Cardiac muscle cell (in vitro differentiated cells and primary cell): ENCODE results near the gene ERBB4. TPM values are rescaled to one million over a fixed set of nuclear protein-coding genes. Genes with fewer than 3 reads are reported as not detected.
"Not testable (repeated sequence)": the region's sequence is repeated elsewhere in the genome, so short reads cannot be mapped to it uniquely, and the experiment has no call there.

Experiments
- DNase-seq, 2 donors: peaks; one replicate each; pipeline versions ENCODE4 v3.0.0 to v3.0.0-alpha.2; 2010 to 2017; ENCODE audit warnings: low read depth in 1 of 2, low spot score in 1 of 2
- H3K27ac ChIP-seq: fragments of 200-600 bp; sonication (generic); 2 replicates; pipeline ENCODE4 v1.5.1; 2016
- H3K27me3 ChIP-seq: fragments of 200-600 bp; sonication (generic); 2 replicates; pipeline ENCODE4 v1.6.0; 2016; ENCODE audit warnings: control low read depth
- H3K36me3 ChIP-seq: fragments of 200-600 bp; sonication (generic); 2 replicates; pipeline ENCODE4 v1.5.1; 2016; ENCODE audit warnings: control low read depth
- H3K4me1 ChIP-seq: fragments of 200-600 bp; sonication (generic); 2 replicates; pipeline ENCODE4 v1.8.1; 2017; ENCODE audit warnings: low read depth, mild to moderate bottlenecking, mixed run types
- H3K4me3 ChIP-seq: fragments of 200-600 bp; sonication (generic); 2 replicates; pipeline ENCODE4 v1.5.1; 2016; ENCODE audit warnings: mild to moderate bottlenecking
- H3K9me3 ChIP-seq: fragments of 200-600 bp; sonication (generic); 2 replicates; pipeline ENCODE4 v1.5.1; 2017; ENCODE audit warnings: low read depth, mild to moderate bottlenecking, control low read depth
- polyA plus RNA-seq: library from polyadenylated mRNA; unstranded; fragments of >200 nt; fragmentation: Nextera tagmentation; extraction: Ambion mirVana; gene quantifications from 2 replicates; pipeline ENCODE4 v1.2.1, GENCODE V29; 2016
- total RNA-seq: library from RNA; depleted of rRNA; stranded (reverse); fragments of >200 nt; gene quantifications from 2 replicates; pipeline ENCODE4 v1.2.3, GENCODE V29; 2016
- TF ChIP-seq, protein P1 (sequence below): IDR thresholded peaks from 2 replicates; pipeline ENCODE4 v1.5.1; 2012; ENCODE audit warnings: low read depth, mild to moderate bottlenecking, low read length

The ERBB4 gene
- total and polyA plus RNA-seq, 2 experiments from 2014 or later, result 38.1 to 42.1 TPM

DNA sequence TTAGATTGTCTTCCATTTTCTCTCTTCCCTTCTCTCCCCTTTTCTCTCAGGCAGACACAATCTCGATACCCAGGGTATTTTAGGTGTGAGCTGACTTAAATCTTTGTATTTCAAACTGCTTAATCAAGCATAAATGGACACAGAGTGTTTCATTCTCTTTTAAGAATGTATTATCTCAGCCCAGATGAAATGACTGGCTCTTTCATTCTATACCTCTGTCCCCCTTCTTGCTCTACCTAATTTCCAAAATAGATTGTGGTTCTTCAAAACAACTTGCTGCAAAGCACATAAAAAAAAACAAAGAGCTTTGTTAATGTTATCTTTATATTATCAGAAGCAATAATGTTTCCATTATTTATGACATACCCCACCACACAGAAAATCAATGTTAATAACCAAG, 514.6 kb downstream of the ERBB4 start:
- TF ChIP-seq, protein P1, sequence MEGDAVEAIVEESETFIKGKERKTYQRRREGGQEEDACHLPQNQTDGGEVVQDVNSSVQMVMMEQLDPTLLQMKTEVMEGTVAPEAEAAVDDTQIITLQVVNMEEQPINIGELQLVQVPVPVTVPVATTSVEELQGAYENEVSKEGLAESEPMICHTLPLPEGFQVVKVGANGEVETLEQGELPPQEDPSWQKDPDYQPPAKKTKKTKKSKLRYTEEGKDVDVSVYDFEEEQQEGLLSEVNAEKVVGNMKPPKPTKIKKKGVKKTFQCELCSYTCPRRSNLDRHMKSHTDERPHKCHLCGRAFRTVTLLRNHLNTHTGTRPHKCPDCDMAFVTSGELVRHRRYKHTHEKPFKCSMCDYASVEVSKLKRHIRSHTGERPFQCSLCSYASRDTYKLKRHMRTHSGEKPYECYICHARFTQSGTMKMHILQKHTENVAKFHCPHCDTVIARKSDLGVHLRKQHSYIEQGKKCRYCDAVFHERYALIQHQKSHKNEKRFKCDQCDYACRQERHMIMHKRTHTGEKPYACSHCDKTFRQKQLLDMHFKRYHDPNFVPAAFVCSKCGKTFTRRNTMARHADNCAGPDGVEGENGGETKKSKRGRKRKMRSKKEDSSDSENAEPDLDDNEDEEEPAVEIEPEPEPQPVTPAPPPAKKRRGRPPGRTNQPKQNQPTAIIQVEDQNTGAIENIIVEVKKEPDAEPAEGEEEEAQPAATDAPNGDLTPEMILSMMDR, result no peak

DNA sequence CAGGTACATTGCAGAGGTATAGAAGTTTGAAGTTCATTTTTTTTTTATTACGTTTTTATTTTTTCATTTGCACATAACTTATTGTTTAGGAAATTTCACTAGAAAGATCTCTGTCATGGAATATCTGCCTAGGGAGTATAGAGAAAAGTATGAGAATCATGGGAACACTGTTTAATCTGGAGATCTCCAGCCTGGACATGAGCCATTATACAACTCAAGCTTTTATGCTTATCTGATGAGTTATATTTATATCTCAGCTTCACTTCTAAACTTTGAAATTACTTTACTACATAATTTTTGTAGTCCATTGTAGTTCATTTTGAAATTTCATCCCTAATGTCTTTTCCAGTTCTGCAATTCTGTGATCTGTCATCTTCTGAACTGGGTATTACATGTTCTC, 515.6 kb downstream of the ERBB4 start:
- no peak overlapping the region for H3K27ac ChIP-seq
- no peaks in the 10 kb centered on the region for H3K36me3 ChIP-seq
- no peaks in the 10 kb centered on the region for H3K27me3 ChIP-seq
- H3K4me1 ChIP-seq, result peaks cover 7% of the 10 kb centered on the region
- TF ChIP-seq, protein P1, result no peak
- DNase-seq, result no peak
- H3K9me3 ChIP-seq, result no peaks in the 10 kb centered on the region
- H3K4me3 ChIP-seq, result no peak overlapping the region

More for the DNA sequence above, 514.6 kb downstream of the ERBB4 start:
- Histone ChIP-seq H3K27me3 (no peaks in the 10 kb centered on the region), H3K27ac (no peak overlapping the region), H3K36me3 (no peaks in the 10 kb centered on the region), H3K9me3 (no peaks in the 10 kb centered on the region), H3K4me3 (no peak overlapping the region), H3K4me1 (peaks cover 10% of the 10 kb centered on the region)
- no peak for DNase-seq

DNA sequence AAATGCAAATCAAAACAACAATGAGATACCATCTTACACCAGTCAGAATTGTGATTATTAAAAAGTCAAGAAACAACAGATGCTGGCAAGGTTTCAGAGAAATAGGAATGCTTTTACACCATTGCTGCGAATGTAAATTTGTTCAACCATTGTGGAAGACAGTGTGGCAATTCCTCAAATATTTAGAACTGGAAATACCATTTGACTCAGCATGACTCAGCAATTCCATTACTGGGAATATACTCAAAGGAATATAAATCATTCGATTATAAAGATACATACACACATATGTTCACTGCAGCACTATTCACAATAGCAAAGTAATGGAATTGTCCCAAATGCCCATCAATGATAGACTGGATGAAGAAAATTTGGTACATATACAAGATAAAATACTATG, 516.7 kb downstream of the ERBB4 start:
- H3K4me3 ChIP-seq, result no peak overlapping the region
- H3K27ac ChIP-seq, result no peak overlapping the region
- H3K9me3 ChIP-seq, result no peaks in the 10 kb centered on the region
- DNase-seq, result peak in 1 of 2 donors; percentile 60
- H3K4me1 ChIP-seq, result no peaks in the 10 kb centered on the region
- TF ChIP-seq, protein P1, result no peak
- no peaks in the 10 kb centered on the region for H3K36me3 ChIP-seq
- no peaks in the 10 kb centered on the region for H3K27me3 ChIP-seq

DNA sequence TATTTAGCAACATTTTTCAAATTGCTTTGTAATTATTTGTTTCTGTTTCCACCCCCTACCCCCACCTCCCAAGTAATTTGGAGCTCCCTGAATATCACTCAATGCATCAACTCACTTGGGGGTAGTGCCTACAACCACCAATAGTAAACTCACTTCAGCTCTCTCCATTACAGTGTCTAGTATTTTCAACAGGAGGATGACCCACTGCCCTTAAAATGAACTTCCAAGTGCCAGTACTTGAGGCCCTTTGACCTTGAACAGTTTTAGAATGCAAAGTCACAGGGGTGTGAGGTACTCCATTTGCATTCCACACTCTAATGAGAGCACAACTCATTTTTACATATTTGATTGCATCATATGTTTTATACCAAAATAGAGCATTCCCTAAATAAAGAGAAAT, 523.0 kb downstream of the ERBB4 start:
- Histone ChIP-seq H3K36me3 (no peaks in the 10 kb centered on the region), H3K4me1 (peaks cover 11% of the 10 kb centered on the region), H3K9me3 (no peaks in the 10 kb centered on the region), H3K27ac (no peak overlapping the region), H3K27me3 (no peaks in the 10 kb centered on the region), H3K4me3 (no peak overlapping the region)
- TF ChIP-seq, protein P1, result no peak
- DNase-seq, result peak in 1 of 2 donors; percentile 60

DNA sequence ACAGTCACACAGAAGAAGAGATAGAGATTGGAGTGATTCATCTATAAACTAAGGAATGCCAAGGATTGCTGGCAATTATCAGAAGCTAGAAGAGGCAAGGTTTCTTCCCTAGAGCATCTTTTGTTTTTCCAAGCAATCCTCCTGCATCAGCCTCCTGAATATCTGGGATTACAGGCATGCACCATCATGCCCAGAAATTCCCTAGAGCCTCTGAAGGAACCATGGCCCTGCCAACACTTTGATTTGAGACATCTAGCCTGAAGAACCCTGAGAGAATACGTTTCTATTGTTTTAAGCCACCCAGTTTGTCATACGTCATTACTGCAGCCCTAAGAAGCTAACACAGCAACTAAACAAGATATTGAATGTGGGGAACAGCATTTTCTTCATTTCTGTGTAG, 525.0 kb downstream of the ERBB4 start:
- TF ChIP-seq, protein P1, result no peak
- H3K4me3 ChIP-seq, result no peak overlapping the region
- no peaks in the 10 kb centered on the region for H3K27me3 ChIP-seq
- peaks cover 11% of the 10 kb centered on the region for H3K4me1 ChIP-seq
- DNase-seq, result no peak
- H3K36me3 ChIP-seq, result no peaks in the 10 kb centered on the region
- H3K9me3 ChIP-seq, result no peaks in the 10 kb centered on the region
- no peak overlapping the region for H3K27ac ChIP-seq

DNA sequence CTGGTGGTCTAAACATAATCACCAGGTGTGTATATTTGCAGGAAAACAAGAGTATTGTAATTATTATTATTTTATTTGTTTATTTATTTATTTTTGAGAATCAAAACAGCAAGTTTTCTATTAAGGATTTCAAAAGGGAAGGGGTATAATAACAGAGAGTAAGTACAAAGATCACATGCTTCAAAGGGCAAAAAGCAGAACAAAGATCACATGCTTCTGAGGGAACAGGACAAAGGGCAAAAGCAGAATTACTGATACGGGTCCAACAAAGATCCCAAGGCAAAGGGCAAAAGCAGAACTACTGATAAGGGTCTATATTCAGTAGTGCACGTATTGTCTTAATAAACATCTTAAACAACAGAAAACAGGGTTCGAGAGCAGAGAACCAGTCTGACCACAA, 528.3 kb downstream of the ERBB4 start:
- not testable (repeated sequence) for H3K4me1 ChIP-seq, H3K4me3 ChIP-seq, H3K36me3 ChIP-seq, H3K9me3 ChIP-seq, H3K27ac ChIP-seq, H3K27me3 ChIP-seq, DNase-seq
